Progenitor cell of endocrine pancreas (in vitro differentiated cells): ENCODE data around the gene KHDRBS1. TPM values are rescaled to one million over a fixed set of nuclear protein-coding genes. Genes with fewer than 3 reads are reported as not detected.

ENCODE experiments used
- DNase-seq: peaks from one replicate; pipeline ENCODE4 v3.0.0; 2021; ENCODE audit warnings: low spot score; ENCODE audit not compliant: unreplicated experiment
- H3K27ac Mint-ChIP-seq: 2 replicates; pipeline ENCODE4 v1.8.0; 2021; ENCODE audit warnings: mild to moderate bottlenecking, moderate library complexity, mixed read lengths
- H3K27me3 Mint-ChIP-seq: 2 replicates; pipeline ENCODE4 v1.8.0; 2021; ENCODE audit warnings: mixed read lengths
- H3K36me3 Mint-ChIP-seq: 2 replicates; pipeline ENCODE4 v1.8.0; 2022; ENCODE audit warnings: mixed read lengths; ENCODE audit not compliant: insufficient read depth
- H3K4me1 Mint-ChIP-seq: 2 replicates; pipeline ENCODE4 v1.8.0; 2021; ENCODE audit warnings: low read depth, mixed read lengths
- H3K4me3 Mint-ChIP-seq: 2 replicates; pipeline ENCODE4 v1.8.0; 2021; ENCODE audit warnings: low read depth, mild to moderate bottlenecking, moderate library complexity, mixed read lengths
- H3K9me3 Mint-ChIP-seq: 2 replicates; pipeline ENCODE4 v1.8.0; 2021; ENCODE audit warnings: low read depth, mixed read lengths
- CTCF ChIP-seq: fragments of 200-600 bp; sonication (generic); IDR thresholded peaks from one replicate; pipeline ENCODE4 v1.5.0; 2021; ENCODE audit warnings: antibody characterized with exemption, mild to moderate bottlenecking; ENCODE audit not compliant: unreplicated experiment
- total RNA-seq: library from RNA; stranded (reverse); gene quantifications from 2 replicates; pipeline ENCODE4 v1.2.1, GENCODE V29; 2021

The KHDRBS1 gene
- total RNA-seq, 1 donor from 2014 or later: 235 TPM

- Mint-ChIP-seq H3K4me1 (no peaks in the 10 kb centered on the region), H3K36me3 (no peaks in the 10 kb centered on the region), H3K27me3 (no peaks in the 10 kb centered on the region), H3K27ac (no peak overlapping the region), H3K4me3 (no peak overlapping the region), H3K9me3 (peaks cover 3% of the 10 kb centered on the region)
- no peak for DNase-seq
- TF ChIP-seq CTCF: no peak
These were observed 32.7 kb upstream of the KHDRBS1 start for GRCh38 chr1:31980835-31981455.

- Mint-ChIP-seq H3K36me3 (no peaks in the 10 kb centered on the region), H3K9me3 (peaks cover 3% of the 10 kb centered on the region), H3K27me3 (no peaks in the 10 kb centered on the region), H3K4me3 (no peak overlapping the region), H3K27ac (no peak overlapping the region), H3K4me1 (no peaks in the 10 kb centered on the region)
- DNase-seq: no peak
- no peak for TF ChIP-seq CTCF
These were observed 32.2 kb upstream of the KHDRBS1 start for GRCh38 chr1:31981456-31981839.

- Mint-ChIP-seq H3K4me1 (no peaks in the 10 kb centered on the region), H3K27me3 (peaks cover 4% of the 10 kb centered on the region), H3K36me3 (no peaks in the 10 kb centered on the region), H3K4me3 (no peak overlapping the region), H3K27ac (no peak overlapping the region), H3K9me3 (peaks cover 3% of the 10 kb centered on the region)
- TF ChIP-seq CTCF: no peak
- DNase-seq: no peak
These were observed 31.7 kb upstream of the KHDRBS1 start for GRCh38 chr1:31981972-31982371.

- no peak for DNase-seq
- H3K36me3 Mint-ChIP-seq: no peaks in the 10 kb centered on the region
- H3K27ac Mint-ChIP-seq: no peak overlapping the region
- peaks cover 3% of the 10 kb centered on the region for H3K9me3 Mint-ChIP-seq
- no peak for TF ChIP-seq CTCF
- H3K4me1 Mint-ChIP-seq: no peaks in the 10 kb centered on the region
- peaks cover 6% of the 10 kb centered on the region for H3K27me3 Mint-ChIP-seq
- H3K4me3 Mint-ChIP-seq: no peak overlapping the region
These were observed 29.0 kb upstream of the KHDRBS1 start for GRCh38 chr1:31984419-31985347.

GRCh38 chr1:31985430-31985829, 28.2 kb upstream of the KHDRBS1 start:
- peaks cover 13% of the 10 kb centered on the region for H3K27me3 Mint-ChIP-seq
- H3K4me3 Mint-ChIP-seq: no peak overlapping the region
- H3K36me3 Mint-ChIP-seq: no peaks in the 10 kb centered on the region
- no peaks in the 10 kb centered on the region for H3K4me1 Mint-ChIP-seq
- no peak overlapping the region for H3K27ac Mint-ChIP-seq
- TF ChIP-seq CTCF: no peak
- no peak for DNase-seq
- H3K9me3 Mint-ChIP-seq: peaks cover 3% of the 10 kb centered on the region
